Gastrocnemius medialis (tissue), 4 donors: ENCODE data around the gene LARP4B. TPM values are rescaled to one million over a fixed set of nuclear protein-coding genes. Genes with fewer than 3 reads are reported as not detected.

Experiments
- ATAC-seq, 2 donors: fragments of 150-250 bp; one replicate each; pipeline ENCODE4 v1.9.1; 2016
- DNase-seq, 2 donors: peaks; one replicate each; pipeline ENCODE4 v3.0.0-alpha.2; 2019
- H3K27ac ChIP-seq, 4 donors: fragments of 200-600 bp; sonication (generic); 1 replicate in 1 of 4; 2 replicates in 3 of 4; pipeline ENCODE4 v1.5.1; 2016 to 2018; ENCODE audit warnings: mild to moderate bottlenecking in 2 of 4, moderate library complexity in 1 of 4
- H3K27me3 ChIP-seq, 3 donors: fragments of 200-600 bp; sonication (generic) in 2 of 3; 1 replicate in 1 of 3; 2 replicates in 2 of 3; pipeline versions ENCODE4 v1.5.1 to v1.6.0; 2016 to 2019; ENCODE audit warnings: mild to moderate bottlenecking in 1 of 3, moderate library complexity in 1 of 3
- H3K36me3 ChIP-seq, 2 donors: fragments of 200-600 bp; sonication (generic) in 1 of 2; one replicate each; pipeline ENCODE4 v1.5.1; 2017 to 2018
- H3K4me1 ChIP-seq, 2 donors: fragments of 200-600 bp; sonication (generic) in 1 of 2; one replicate each; pipeline ENCODE4 v1.5.1; 2016 to 2017; ENCODE audit warnings: mild to moderate bottlenecking in 2 of 2
- H3K4me3 ChIP-seq, 4 donors: fragments of 200-600 bp; sonication (generic) in 3 of 4; 1 replicate in 1 of 4; 2 replicates in 3 of 4; pipeline ENCODE4 v1.5.1; 2016 to 2019; ENCODE audit warnings: mild to moderate bottlenecking in 2 of 4
- H3K9me3 ChIP-seq, 3 donors: fragments of 200-600 bp; sonication (generic) in 2 of 3; 1 replicate in 1 of 3; 2 replicates in 2 of 3; pipeline ENCODE4 v1.5.1; 2016 to 2019
- CTCF ChIP-seq, 5 experiments: fragments of 450-650 bp in 3 of 5; fragments of 200-600 bp in 2 of 5; sonication (generic) in 2 of 5; IDR thresholded peaks in 4 of 5; conservative IDR thresholded peaks in 1 of 5; 1 replicate in 4 of 5; 2 replicates in 1 of 5; pipeline ENCODE4 v1.5.1; 2016 to 2019; ENCODE audit warnings: antibody characterized with exemption in 5 of 5, mild to moderate bottlenecking in 3 of 5, moderate library complexity in 3 of 5
- POLR2A ChIP-seq, 2 donors: fragments of 450-650 bp; IDR thresholded peaks; one replicate each; pipeline ENCODE4 v1.6.1; 2017; ENCODE audit warnings: antibody characterized with exemption in 2 of 2, mild to moderate bottlenecking in 2 of 2, moderate library complexity in 2 of 2
- in situ Hi-C, 4 donors: fragments of 200-750 bp; cut with MboI; loops; one replicate each; pipeline versions ENCODE4 v1.15.0 to v1.8.0; 2017; ENCODE audit warnings: low sequenced_read_pairs in 4 of 4
- intact Hi-C: fragments of 100-400 bp; cut with DNase I; formaldehyde crosslinking; loops from one replicate; pipeline ENCODE4 v1.15.1; 2023; ENCODE audit warnings: low total_unique reads
- total RNA-seq, 4 donors: library from RNA; depleted of rRNA; stranded (reverse); fragments of >200 nt; gene quantifications; one replicate each; pipeline versions ENCODE4 v1.1.0 to v1.2.3, GENCODE V29; 2016

The LARP4B gene
- total RNA-seq, 4 donors from 2014 or later: 29.7 to 45.6 (median 40.0) TPM

DNA sequence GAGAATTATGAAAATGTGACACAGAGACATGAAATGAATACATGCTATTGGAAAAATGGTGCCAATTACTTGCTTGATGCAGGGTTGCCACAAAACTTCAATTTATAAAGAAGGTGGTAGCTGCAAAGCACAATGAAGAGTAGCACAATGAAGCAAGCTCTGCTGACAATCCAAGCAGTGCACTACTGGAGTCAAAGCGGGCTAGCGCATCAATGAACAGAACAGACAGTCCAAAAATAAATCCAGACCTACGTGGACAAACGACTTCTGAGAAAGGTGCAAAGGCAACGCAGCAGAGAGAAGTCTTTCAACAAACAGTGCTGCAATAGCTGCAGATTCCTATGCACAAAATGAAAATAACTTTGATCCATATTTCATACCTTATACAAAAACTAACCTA lies 75.8 kb downstream of the LARP4B start:
- Histone ChIP-seq H3K36me3 (no peaks in the 10 kb centered on the region), H3K4me1 (peaks cover 0 to 4% of the 10 kb centered on the region in 2 donors), H3K9me3 (no peaks in the 10 kb centered on the region), H3K4me3 (no peak overlapping the region), H3K27ac (no peak overlapping the region), H3K27me3 (no peaks in the 10 kb centered on the region)
- no peak for DNase-seq
- intact Hi-C loops (no loop called here), in situ Hi-C loops (no loop called here)
- no peak for TF ChIP-seq CTCF (IDR thresholded peaks at IDR 0.05 in 4 of 5, conservative IDR thresholded peaks at IDR 0.05 in 1 of 5)
- no peak for TF ChIP-seq POLR2A (IDR thresholded peaks at IDR 0.05)
- ATAC-seq: no peak

- TF ChIP-seq POLR2A (IDR thresholded peaks at IDR 0.05) (no peak), CTCF (IDR thresholded peaks at IDR 0.05 in 4 of 5, conservative IDR thresholded peaks at IDR 0.05 in 1 of 5) (no peak)
- in situ Hi-C loops: no loop called here
- intact Hi-C loops: no loop called here
Measured at GRCh38 chr10:855079-855478, 76.4 kb downstream of the LARP4B start.

DNA sequence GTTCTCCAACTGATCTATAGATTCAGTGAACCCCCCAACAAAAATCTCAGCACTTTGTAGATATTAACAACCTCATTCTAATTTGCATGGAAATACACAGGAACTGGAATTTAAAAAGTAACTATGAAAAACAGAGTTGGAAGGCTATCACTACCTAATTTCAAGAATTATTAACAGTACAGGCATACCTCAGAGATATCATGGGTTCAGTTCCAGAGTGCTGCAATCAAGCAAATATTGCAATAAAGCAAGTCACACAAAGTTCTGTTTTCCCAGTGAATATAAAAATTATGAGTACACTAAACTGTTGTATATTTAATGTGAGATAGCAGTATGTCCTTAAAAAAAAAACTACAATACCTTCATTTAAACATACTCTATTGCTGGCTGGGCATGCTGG lies 78.5 kb downstream of the LARP4B start:
- in situ Hi-C loops (no loop called here), intact Hi-C loops (no loop called here)
- Histone ChIP-seq H3K9me3 (no peaks in the 10 kb centered on the region), H3K27ac (no peak overlapping the region), H3K4me3 (no peak overlapping the region), H3K36me3 (peaks cover 0 to 6% of the 10 kb centered on the region in 2 donors), H3K27me3 (no peaks in the 10 kb centered on the region), H3K4me1 (no peaks in the 10 kb centered on the region)
- no peak for TF ChIP-seq CTCF (IDR thresholded peaks at IDR 0.05 in 4 of 5, conservative IDR thresholded peaks at IDR 0.05 in 1 of 5)
- no peak for TF ChIP-seq POLR2A (IDR thresholded peaks at IDR 0.05)
- ATAC-seq (no peak), DNase-seq (no peak)

More at GRCh38 chr10:855079-855478, 76.4 kb downstream of the LARP4B start:
- Histone ChIP-seq H3K4me1 (peaks cover 0 to under 1% of the 10 kb centered on the region in 2 donors), H3K27me3 (no peaks in the 10 kb centered on the region), H3K36me3 (no peaks in the 10 kb centered on the region), H3K4me3 (no peak overlapping the region), H3K27ac (no peak overlapping the region), H3K9me3 (no peaks in the 10 kb centered on the region)
- ATAC-seq (no peak), DNase-seq (no peak)

GRCh38 chr10:852386-852785 lies 79.1 kb downstream of the LARP4B start:
- Histone ChIP-seq H3K9me3 (no peaks in the 10 kb centered on the region), H3K36me3 (peaks cover 0 to 6% of the 10 kb centered on the region in 2 donors), H3K4me3 (no peak overlapping the region), H3K27ac (no peak overlapping the region), H3K27me3 (no peaks in the 10 kb centered on the region), H3K4me1 (no peaks in the 10 kb centered on the region)
- DNase-seq: no peak
- in situ Hi-C loops: no loop called here
- no peak for ATAC-seq
- TF ChIP-seq CTCF (IDR thresholded peaks at IDR 0.05 in 4 of 5, conservative IDR thresholded peaks at IDR 0.05 in 1 of 5): no peak
- no peak for TF ChIP-seq POLR2A (IDR thresholded peaks at IDR 0.05)
- intact Hi-C loops: no loop called here

GRCh38 chr10:851901-852300 lies 79.6 kb downstream of the LARP4B start:
- no peak for ATAC-seq

More at GRCh38 chr10:851901-852300, 79.6 kb downstream of the LARP4B start:
- peaks cover 0 to 6% of the 10 kb centered on the region in 2 donors for H3K36me3 ChIP-seq
- H3K27me3 ChIP-seq: no peaks in the 10 kb centered on the region
- intact Hi-C loops (no loop called here), in situ Hi-C loops (no loop called here)
- no peak overlapping the region for H3K4me3 ChIP-seq
- no peaks in the 10 kb centered on the region for H3K9me3 ChIP-seq
- no peak overlapping the region for H3K27ac ChIP-seq
- TF ChIP-seq POLR2A (IDR thresholded peaks at IDR 0.05): no peak
- no peak for TF ChIP-seq CTCF (IDR thresholded peaks at IDR 0.05 in 4 of 5, conservative IDR thresholded peaks at IDR 0.05 in 1 of 5)
- peaks cover 1 to 2% of the 10 kb centered on the region in 2 donors for H3K4me1 ChIP-seq
- no peak for DNase-seq
